ENCODE measurements around the gene MTNR1A.

MTNR1A gene

GRCh38 chr4:186485561-186486062, 69.8 kb downstream of the MTNR1A start:
- no peak for DNase-seq

GRCh38 chr4:186485150-186485549, 70.2 kb downstream of the MTNR1A start:
- DNase-seq: no peak

- DNase-seq: no peak
Measured at GRCh38 chr4:186483656-186484055, 71.7 kb downstream of the MTNR1A start.
